Measurements from ENCODE around the gene GHRL.

Gene GHRL

GRCh38 chr3:10263646-10264363 is 28.9 kb downstream of the GHRL start:
- peaks cover 17% of the 10 kb centered on the region for H3K36me3 ChIP-seq (ENCODE audit: control insufficient read depth, insufficient read depth, low read length)
- peak; percentile 36 for TF ChIP-seq CTCF (IDR thresholded peaks at IDR 0.05; ENCODE audit: insufficient read depth, low read length, poor library complexity, severe bottlenecking)
- H3K27me3 ChIP-seq (replicated peaks; ENCODE audit: control insufficient read depth, insufficient read depth, low read length), result no peaks in the 10 kb centered on the region
- no peak overlapping the region for H3K4me3 ChIP-seq (replicated peaks; ENCODE audit: low read depth, low read length)
- DNase-seq (ENCODE audit: extremely low read depth, insufficient read length), result peak; percentile 24

- DNase-seq (ENCODE audit: extremely low read depth, insufficient read length), result no peak
- H3K4me3 ChIP-seq (replicated peaks; ENCODE audit: low read depth, low read length), result no peak overlapping the region
- H3K27me3 ChIP-seq (replicated peaks; ENCODE audit: control insufficient read depth, insufficient read depth, low read length), result no peaks in the 10 kb centered on the region
- no peak for TF ChIP-seq CTCF (IDR thresholded peaks at IDR 0.05; ENCODE audit: insufficient read depth, low read length, poor library complexity, severe bottlenecking)
- peaks cover 15% of the 10 kb centered on the region for H3K36me3 ChIP-seq (ENCODE audit: control insufficient read depth, insufficient read depth, low read length)
Measured at GRCh38 chr3:10262027-10262426, 30.7 kb downstream of the GHRL start.

GRCh38 chr3:10260211-10260701 is 32.5 kb downstream of the GHRL start:
- Histone ChIP-seq H3K27me3 (replicated peaks; ENCODE audit: control insufficient read depth, insufficient read depth, low read length) (no peaks in the 10 kb centered on the region), H3K4me3 (replicated peaks; ENCODE audit: low read depth, low read length) (no peak overlapping the region), H3K36me3 (ENCODE audit: control insufficient read depth, insufficient read depth, low read length) (peaks cover 14% of the 10 kb centered on the region)
- DNase-seq (ENCODE audit: extremely low read depth, insufficient read length), result no peak
- no peak for TF ChIP-seq CTCF (IDR thresholded peaks at IDR 0.05; ENCODE audit: insufficient read depth, low read length, poor library complexity, severe bottlenecking)

- H3K4me3 ChIP-seq (replicated peaks; ENCODE audit: low read depth, low read length), result no peak overlapping the region
- H3K36me3 ChIP-seq (ENCODE audit: control insufficient read depth, insufficient read depth, low read length), result peaks cover 15% of the 10 kb centered on the region
- TF ChIP-seq CTCF (IDR thresholded peaks at IDR 0.05; ENCODE audit: insufficient read depth, low read length, poor library complexity, severe bottlenecking), result no peak
- no peak for DNase-seq (ENCODE audit: extremely low read depth, insufficient read length)
- no peaks in the 10 kb centered on the region for H3K27me3 ChIP-seq (replicated peaks; ENCODE audit: control insufficient read depth, insufficient read depth, low read length)
Measured at GRCh38 chr3:10259798-10260197, 32.9 kb downstream of the GHRL start.

GRCh38 chr3:10259036-10259435 is 33.7 kb downstream of the GHRL start:
- no peak overlapping the region for H3K4me3 ChIP-seq (replicated peaks; ENCODE audit: low read depth, low read length)
- no peaks in the 10 kb centered on the region for H3K27me3 ChIP-seq (replicated peaks; ENCODE audit: control insufficient read depth, insufficient read depth, low read length)
- DNase-seq (ENCODE audit: extremely low read depth, insufficient read length), result no peak
- H3K36me3 ChIP-seq (ENCODE audit: control insufficient read depth, insufficient read depth, low read length), result peaks cover 22% of the 10 kb centered on the region
- TF ChIP-seq CTCF (IDR thresholded peaks at IDR 0.05; ENCODE audit: insufficient read depth, low read length, poor library complexity, severe bottlenecking), result no peak

Data from GM06990 (cell line).